ENCODE data around the gene SCAF4.

GRCh38 chr21:31777857-31778256, 45.9 kb upstream of the SCAF4 start:
- TF ChIP-seq EZH2 (IDR thresholded peaks at IDR 0.05; ENCODE audit: borderline replicate concordance, low read length): no peak
- TF ChIP-seq CTCF (IDR thresholded peaks at IDR 0.05; ENCODE audit: low read length): no peak
